Subcutaneous adipose tissue (tissue), 4 donors: ENCODE results near the gene PSD2. TPM values are rescaled to one million over a fixed set of nuclear protein-coding genes. Genes with fewer than 3 reads are reported as not detected.

ENCODE experiments used
- CTCF ChIP-seq: fragments of 450-650 bp; IDR thresholded peaks from one replicate; pipeline ENCODE4 v1.5.1; 2016; ENCODE audit warnings: low read depth, mild to moderate bottlenecking, control low read depth, antibody characterized with exemption, moderate library complexity
- total RNA-seq, 4 donors: library from RNA; depleted of rRNA; stranded (reverse); fragments of >200 nt; gene quantifications; one replicate each; pipeline ENCODE4 v1.1.0, GENCODE V29; 2016

The PSD2 gene
- total RNA-seq, 4 donors from 2014 or later, result 0.17 TPM; not detected in 3

GRCh38 chr5:139816566-139816965 is 21.0 kb downstream of the PSD2 start:
- no peak for TF ChIP-seq CTCF

- no peak for TF ChIP-seq CTCF
These were observed 21.8 kb downstream of the PSD2 start for GRCh38 chr5:139817362-139817761.

- TF ChIP-seq CTCF, result no peak
These were observed 22.4 kb downstream of the PSD2 start for GRCh38 chr5:139817970-139818369.

GRCh38 chr5:139820130-139820529 is 24.5 kb downstream of the PSD2 start:
- no peak for TF ChIP-seq CTCF

- TF ChIP-seq CTCF, result no peak
These were observed 25.0 kb downstream of the PSD2 start for GRCh38 chr5:139820606-139821005.

- TF ChIP-seq CTCF, result no peak
These were observed 26.4 kb downstream of the PSD2 start for GRCh38 chr5:139821806-139822552.

- no peak for TF ChIP-seq CTCF
These were observed 27.2 kb downstream of the PSD2 start for GRCh38 chr5:139822553-139823425.
